ENCODE data around the gene ATXN7L2.

The ATXN7L2 gene

GRCh38 chr1:109522026-109522425 is 38.3 kb downstream of the ATXN7L2 start:
- WGBS (ENCODE audit: insufficient coverage, insufficient read length): no CpG with 5 or more reads among the region's 7 CpGs
- Histone ChIP-seq H3K4me1 (ENCODE audit: control insufficient read depth, insufficient read depth, low read length) (no peaks in the 10 kb centered on the region), H3K36me3 (ENCODE audit: control insufficient read depth, insufficient read depth, low read length) (no peaks in the 10 kb centered on the region), H3K4me3 (ENCODE audit: low read length) (no peak overlapping the region), H3K27ac (ENCODE audit: low read length) (no peak overlapping the region), H3K27me3 (ENCODE audit: control insufficient read depth, insufficient read depth, low read length) (no peaks in the 10 kb centered on the region), H3K9me3 (ENCODE audit: control insufficient read depth, insufficient read depth, low read length) (no peaks in the 10 kb centered on the region)
- DNase-seq (ENCODE audit: low read depth, low spot score): no peak

GRCh38 chr1:109523706-109524105 is 40.0 kb downstream of the ATXN7L2 start:
- no peaks in the 10 kb centered on the region for H3K9me3 ChIP-seq (ENCODE audit: control insufficient read depth, insufficient read depth, low read length)
- H3K27me3 ChIP-seq (ENCODE audit: control insufficient read depth, insufficient read depth, low read length): no peaks in the 10 kb centered on the region
- no peaks in the 10 kb centered on the region for H3K36me3 ChIP-seq (ENCODE audit: control insufficient read depth, insufficient read depth, low read length)
- no CpG with 5 or more reads among the region's 2 CpGs for WGBS (ENCODE audit: insufficient coverage, insufficient read length)
- H3K4me3 ChIP-seq (ENCODE audit: low read length): no peak overlapping the region
- no peaks in the 10 kb centered on the region for H3K4me1 ChIP-seq (ENCODE audit: control insufficient read depth, insufficient read depth, low read length)
- DNase-seq (ENCODE audit: low read depth, low spot score): no peak
- no peak overlapping the region for H3K27ac ChIP-seq (ENCODE audit: low read length)

- no peaks in the 10 kb centered on the region for H3K27me3 ChIP-seq (ENCODE audit: control insufficient read depth, insufficient read depth, low read length)
Observed at GRCh38 chr1:109527098-109527811, 43.5 kb downstream of the ATXN7L2 start.

GRCh38 chr1:109527846-109528695 is 44.4 kb downstream of the ATXN7L2 start:
- H3K36me3 ChIP-seq (ENCODE audit: control insufficient read depth, insufficient read depth, low read length): no peaks in the 10 kb centered on the region
- WGBS (ENCODE audit: insufficient coverage, insufficient read length): no CpG with 5 or more reads among the region's 9 CpGs
- no peak for DNase-seq (ENCODE audit: low read depth, low spot score)
- no peak overlapping the region for H3K27ac ChIP-seq (ENCODE audit: low read length)
- no peaks in the 10 kb centered on the region for H3K27me3 ChIP-seq (ENCODE audit: control insufficient read depth, insufficient read depth, low read length)
- H3K4me3 ChIP-seq (ENCODE audit: low read length): no peak overlapping the region
- no peaks in the 10 kb centered on the region for H3K4me1 ChIP-seq (ENCODE audit: control insufficient read depth, insufficient read depth, low read length)
- H3K9me3 ChIP-seq (ENCODE audit: control insufficient read depth, insufficient read depth, low read length): no peaks in the 10 kb centered on the region

More at GRCh38 chr1:109527098-109527811, 43.5 kb downstream of the ATXN7L2 start:
- Histone ChIP-seq H3K4me1 (ENCODE audit: control insufficient read depth, insufficient read depth, low read length) (no peaks in the 10 kb centered on the region), H3K27ac (ENCODE audit: low read length) (no peak overlapping the region), H3K9me3 (ENCODE audit: control insufficient read depth, insufficient read depth, low read length) (no peaks in the 10 kb centered on the region), H3K4me3 (ENCODE audit: low read length) (no peak overlapping the region), H3K36me3 (ENCODE audit: control insufficient read depth, insufficient read depth, low read length) (no peaks in the 10 kb centered on the region)
- WGBS (ENCODE audit: insufficient coverage, insufficient read length): no CpG with 5 or more reads among the region's 14 CpGs
- DNase-seq (ENCODE audit: low read depth, low spot score): no peak

- Histone ChIP-seq H3K36me3 (ENCODE audit: control insufficient read depth, insufficient read depth, low read length) (no peaks in the 10 kb centered on the region), H3K9me3 (ENCODE audit: control insufficient read depth, insufficient read depth, low read length) (no peaks in the 10 kb centered on the region), H3K27me3 (ENCODE audit: control insufficient read depth, insufficient read depth, low read length) (no peaks in the 10 kb centered on the region), H3K27ac (ENCODE audit: low read length) (no peak overlapping the region), H3K4me1 (ENCODE audit: control insufficient read depth, insufficient read depth, low read length) (no peaks in the 10 kb centered on the region), H3K4me3 (ENCODE audit: low read length) (no peak overlapping the region)
- DNase-seq (ENCODE audit: low read depth, low spot score): no peak
- no CpG with 5 or more reads among the region's 3 CpGs for WGBS (ENCODE audit: insufficient coverage, insufficient read length)
Observed at GRCh38 chr1:109528712-109529111, 45.0 kb downstream of the ATXN7L2 start.

GRCh38 chr1:109529881-109530456 is 46.3 kb downstream of the ATXN7L2 start:
- Histone ChIP-seq H3K4me3 (ENCODE audit: low read length) (no peak overlapping the region), H3K27me3 (ENCODE audit: control insufficient read depth, insufficient read depth, low read length) (no peaks in the 10 kb centered on the region), H3K27ac (ENCODE audit: low read length) (no peak overlapping the region)

GRCh38 chr1:109530457-109531087 is 46.9 kb downstream of the ATXN7L2 start:
- Histone ChIP-seq H3K4me1 (ENCODE audit: control insufficient read depth, insufficient read depth, low read length) (no peaks in the 10 kb centered on the region), H3K4me3 (ENCODE audit: low read length) (no peak overlapping the region), H3K36me3 (ENCODE audit: control insufficient read depth, insufficient read depth, low read length) (no peaks in the 10 kb centered on the region), H3K27ac (ENCODE audit: low read length) (no peak overlapping the region), H3K9me3 (ENCODE audit: control insufficient read depth, insufficient read depth, low read length) (no peaks in the 10 kb centered on the region), H3K27me3 (ENCODE audit: control insufficient read depth, insufficient read depth, low read length) (no peaks in the 10 kb centered on the region)
- no peak for DNase-seq (ENCODE audit: low read depth, low spot score)
- WGBS (ENCODE audit: insufficient coverage, insufficient read length): no CpG with 5 or more reads among the region's 13 CpGs

More at GRCh38 chr1:109529881-109530456, 46.3 kb downstream of the ATXN7L2 start:
- H3K9me3 ChIP-seq (ENCODE audit: control insufficient read depth, insufficient read depth, low read length): no peaks in the 10 kb centered on the region
- H3K4me1 ChIP-seq (ENCODE audit: control insufficient read depth, insufficient read depth, low read length): no peaks in the 10 kb centered on the region
- no peaks in the 10 kb centered on the region for H3K36me3 ChIP-seq (ENCODE audit: control insufficient read depth, insufficient read depth, low read length)
- DNase-seq (ENCODE audit: low read depth, low spot score): no peak
- WGBS (ENCODE audit: insufficient coverage, insufficient read length): no CpG with 5 or more reads among the region's 8 CpGs

- no CpG with 5 or more reads among the region's 4 CpGs for WGBS (ENCODE audit: insufficient coverage, insufficient read length)
- H3K27ac ChIP-seq (ENCODE audit: low read length): no peak overlapping the region
- H3K4me1 ChIP-seq (ENCODE audit: control insufficient read depth, insufficient read depth, low read length): no peaks in the 10 kb centered on the region
Observed at GRCh38 chr1:109531380-109531779, 47.7 kb downstream of the ATXN7L2 start.

GRCh38 chr1:109531826-109532364 is 48.2 kb downstream of the ATXN7L2 start:
- Histone ChIP-seq H3K27me3 (ENCODE audit: control insufficient read depth, insufficient read depth, low read length) (no peaks in the 10 kb centered on the region), H3K9me3 (ENCODE audit: control insufficient read depth, insufficient read depth, low read length) (no peaks in the 10 kb centered on the region), H3K4me3 (ENCODE audit: low read length) (no peak overlapping the region), H3K36me3 (ENCODE audit: control insufficient read depth, insufficient read depth, low read length) (no peaks in the 10 kb centered on the region), H3K4me1 (ENCODE audit: control insufficient read depth, insufficient read depth, low read length) (no peaks in the 10 kb centered on the region), H3K27ac (ENCODE audit: low read length) (no peak overlapping the region)
- WGBS (ENCODE audit: insufficient coverage, insufficient read length): no CpG with 5 or more reads among the region's 16 CpGs
- no peak for DNase-seq (ENCODE audit: low read depth, low spot score)

More at GRCh38 chr1:109531380-109531779, 47.7 kb downstream of the ATXN7L2 start:
- no peak overlapping the region for H3K4me3 ChIP-seq (ENCODE audit: low read length)
- no peaks in the 10 kb centered on the region for H3K36me3 ChIP-seq (ENCODE audit: control insufficient read depth, insufficient read depth, low read length)
- no peaks in the 10 kb centered on the region for H3K27me3 ChIP-seq (ENCODE audit: control insufficient read depth, insufficient read depth, low read length)
- no peaks in the 10 kb centered on the region for H3K9me3 ChIP-seq (ENCODE audit: control insufficient read depth, insufficient read depth, low read length)
- no peak for DNase-seq (ENCODE audit: low read depth, low spot score)
